ENCODE data around the gene VPS36. TPM values are rescaled to one million over a fixed set of nuclear protein-coding genes. Genes with fewer than 3 reads are reported as not detected.

The VPS36 gene
- total and polyA plus RNA-seq, 10 of the 15 experiments (the other 5 are each of a cell fraction or from before 2014, with no cell fraction given) = 10.3 to 29.0 (median 23.9) TPM

DNA sequence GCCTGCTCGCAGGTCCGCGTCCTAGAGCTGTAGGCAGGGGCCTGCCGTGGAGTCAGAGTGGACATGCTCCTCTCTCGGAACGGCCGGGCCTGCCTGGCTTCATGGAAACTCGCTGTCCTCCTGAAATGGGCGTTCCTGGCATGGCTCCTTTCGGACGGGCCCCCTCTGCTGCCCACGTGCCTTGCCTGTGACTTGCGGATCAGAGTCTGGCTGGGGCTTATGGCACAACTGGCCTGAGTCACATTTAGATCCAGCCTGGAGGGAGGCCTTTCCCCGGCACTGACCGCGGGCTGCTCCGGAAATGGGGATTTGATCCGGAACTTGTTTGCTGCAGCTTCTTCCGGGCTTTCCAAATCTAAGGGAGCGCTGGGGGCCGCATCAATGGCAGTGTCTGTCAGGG lies 72.5 kb downstream of the VPS36 start:
- H3K79me2 ChIP-seq (ENCODE audit: control insufficient read depth, insufficient read depth, low read length) = no peaks in the 10 kb centered on the region
- no peak for DNase-seq (ENCODE audit: low read depth, low spot score)
- no peak overlapping the region for H3K27ac ChIP-seq (ENCODE audit: control insufficient read depth, insufficient read depth)
- in situ Hi-C loops (cut with MboI) (no loop called here), intact Hi-C loops (cut with micrococcal nuclease; ENCODE audit: unreplicated experiment) (no loop called here)
- H3K4me2 ChIP-seq (ENCODE audit: control insufficient read depth, insufficient read depth) = no peak overlapping the region
- RAD21 ChIA-PET (ENCODE audit: unreplicated experiment) = no interaction called here
- no peak overlapping the region for H2AFZ ChIP-seq (ENCODE audit: control insufficient read depth, low read depth, low read length)
- TF ChIP-seq MTA3 (IDR thresholded peaks at IDR 0.05; ENCODE audit: borderline replicate concordance, low read length) = no peak
- no peak for TF ChIP-seq RB1 (IDR thresholded peaks at IDR 0.05; ENCODE audit: borderline replicate concordance)
- TF ChIP-seq CBX5 (IDR thresholded peaks at IDR 0.05; ENCODE audit: low read depth) = no peak
- TF ChIP-seq JUND (IDR thresholded peaks at IDR 0.05; ENCODE audit: low read depth, low read length) = no peak
- no peak for TF ChIP-seq EGR1 (IDR thresholded peaks at IDR 0.05; ENCODE audit: borderline replicate concordance in 1 of 2, low read depth in 2 of 2, low read length in 2 of 2)
- no peak for TF ChIP-seq KDM1A (IDR thresholded peaks at IDR 0.05; ENCODE audit: borderline replicate concordance)
- TF ChIP-seq NRF1 (conservative IDR thresholded peaks at IDR 0.05; ENCODE audit: low read depth, low read length) = no peak
- TF ChIP-seq BMI1 (IDR thresholded peaks at IDR 0.05; ENCODE audit: borderline replicate concordance) = no peak
- 66% methylated on average over 17 of the region's 21 CpGs for WGBS (ENCODE audit: insufficient coverage, insufficient replicate concordance, low lambda C conversion rate, missing lambda C conversion rate)
- H3K9ac ChIP-seq (ENCODE audit: control insufficient read depth, insufficient read depth, low read length) = no peak overlapping the region
- BruUV-seq (replicated peaks) = no TSS peak
- H3K4me1 ChIP-seq (ENCODE audit: control insufficient read depth, insufficient read depth, low read length) = no peaks in the 10 kb centered on the region
- ATAC-seq = no peak
- H3K4me3 ChIP-seq = no peak overlapping the region
- SMC1A ChIA-PET (ENCODE audit: uncharacterized antibody, unreplicated experiment) = no interaction called here
- H3K9me3 ChIP-seq (replicated peaks; ENCODE audit: control insufficient read depth, insufficient read depth, low read length) = no peaks in the 10 kb centered on the region
- POLR2A ChIA-PET = no interaction called here
- H3K27me3 ChIP-seq (replicated peaks in 1 of 2; ENCODE audit: control insufficient read depth in 2 of 2, insufficient read depth in 2 of 2, low read length in 1 of 2) = no peaks in the 10 kb centered on the region; a peak in 1 of 4 replicates
- FAIRE-seq = no peak
- no peaks in the 10 kb centered on the region for H4K20me1 ChIP-seq (ENCODE audit: control insufficient read depth, insufficient read depth)
- no peaks in the 10 kb centered on the region for H3K36me3 ChIP-seq (ENCODE audit: control insufficient read depth in 2 of 2, insufficient read depth in 2 of 2, low read length in 1 of 2)
- CTCF ChIA-PET = no interaction called here

- FAIRE-seq (no peak), ATAC-seq (no peak), DNase-seq (ENCODE audit: low read depth, low spot score) (no peak)
- Histone ChIP-seq H3K4me3 (no peak overlapping the region), H4K20me1 (ENCODE audit: control insufficient read depth, insufficient read depth) (no peaks in the 10 kb centered on the region), H3K9me3 (replicated peaks; ENCODE audit: control insufficient read depth, insufficient read depth, low read length) (no peaks in the 10 kb centered on the region), H2AFZ (ENCODE audit: control insufficient read depth, low read depth, low read length) (no peak overlapping the region), H3K27ac (ENCODE audit: control insufficient read depth, insufficient read depth) (no peak overlapping the region), H3K9ac (ENCODE audit: control insufficient read depth, insufficient read depth, low read length) (no peak overlapping the region), H3K4me2 (ENCODE audit: control insufficient read depth, insufficient read depth) (no peak overlapping the region), H3K79me2 (ENCODE audit: control insufficient read depth, insufficient read depth, low read length) (no peaks in the 10 kb centered on the region), H3K36me3 (ENCODE audit: control insufficient read depth in 2 of 2, insufficient read depth in 2 of 2, low read length in 1 of 2) (no peaks in the 10 kb centered on the region), H3K4me1 (ENCODE audit: control insufficient read depth, insufficient read depth, low read length) (no peaks in the 10 kb centered on the region), H3K27me3 (replicated peaks in 1 of 2; ENCODE audit: control insufficient read depth in 2 of 2, insufficient read depth in 2 of 2, low read length in 1 of 2) (no peaks in the 10 kb centered on the region; a peak in 1 of 4 replicates)
- POLR2A ChIA-PET = no interaction called here
- SMC1A ChIA-PET (ENCODE audit: uncharacterized antibody, unreplicated experiment) = no interaction called here
- WGBS (ENCODE audit: insufficient coverage, insufficient replicate concordance, low lambda C conversion rate, missing lambda C conversion rate) = 0% methylated on average over 1 of the region's 1 CpG
- in situ Hi-C loops (cut with MboI) = no loop called here
- CTCF ChIA-PET = no interaction called here
- RAD21 ChIA-PET (ENCODE audit: unreplicated experiment) = interaction anchor here (1.1 kb wide), 1 partner anchor 76 kb away, joined by 3 read pairs; the partner anchor contains the start of gene VPS36
- no TSS peak for BruUV-seq (replicated peaks)
- intact Hi-C loops (cut with micrococcal nuclease; ENCODE audit: unreplicated experiment) = no loop called here
- no peak for TF ChIP-seq PML (IDR thresholded peaks at IDR 0.05; ENCODE audit: low read length)
- TF ChIP-seq CREM (IDR thresholded peaks at IDR 0.05; ENCODE audit: low read depth) = no peak
- no peak for TF ChIP-seq EGR1 (IDR thresholded peaks at IDR 0.05; ENCODE audit: borderline replicate concordance in 1 of 2, low read depth in 2 of 2, low read length in 2 of 2)
- TF ChIP-seq ATF3 (IDR thresholded peaks at IDR 0.05; ENCODE audit: borderline replicate concordance, extremely low read depth, low read depth, low read length) = no peak
- TF ChIP-seq, protein P1, sequence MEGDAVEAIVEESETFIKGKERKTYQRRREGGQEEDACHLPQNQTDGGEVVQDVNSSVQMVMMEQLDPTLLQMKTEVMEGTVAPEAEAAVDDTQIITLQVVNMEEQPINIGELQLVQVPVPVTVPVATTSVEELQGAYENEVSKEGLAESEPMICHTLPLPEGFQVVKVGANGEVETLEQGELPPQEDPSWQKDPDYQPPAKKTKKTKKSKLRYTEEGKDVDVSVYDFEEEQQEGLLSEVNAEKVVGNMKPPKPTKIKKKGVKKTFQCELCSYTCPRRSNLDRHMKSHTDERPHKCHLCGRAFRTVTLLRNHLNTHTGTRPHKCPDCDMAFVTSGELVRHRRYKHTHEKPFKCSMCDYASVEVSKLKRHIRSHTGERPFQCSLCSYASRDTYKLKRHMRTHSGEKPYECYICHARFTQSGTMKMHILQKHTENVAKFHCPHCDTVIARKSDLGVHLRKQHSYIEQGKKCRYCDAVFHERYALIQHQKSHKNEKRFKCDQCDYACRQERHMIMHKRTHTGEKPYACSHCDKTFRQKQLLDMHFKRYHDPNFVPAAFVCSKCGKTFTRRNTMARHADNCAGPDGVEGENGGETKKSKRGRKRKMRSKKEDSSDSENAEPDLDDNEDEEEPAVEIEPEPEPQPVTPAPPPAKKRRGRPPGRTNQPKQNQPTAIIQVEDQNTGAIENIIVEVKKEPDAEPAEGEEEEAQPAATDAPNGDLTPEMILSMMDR (IDR thresholded peaks at IDR 0.05 in 2 of 3, conservative IDR thresholded peaks at IDR 0.05 in 1 of 3; ENCODE audit: control insufficient read depth in 2 of 3, extremely low read depth in 1 of 3, insufficient read depth in 1 of 3, low read depth in 3 of 3, low read length in 3 of 3) = no peak
- TF ChIP-seq GABPA (IDR thresholded peaks at IDR 0.05; ENCODE audit: low read depth) = no peak
- no peak for TF ChIP-seq RB1 (IDR thresholded peaks at IDR 0.05; ENCODE audit: borderline replicate concordance)
- TF ChIP-seq BACH1 (IDR thresholded peaks at IDR 0.05; ENCODE audit: borderline replicate concordance) = no peak
- TF ChIP-seq MAX (IDR thresholded peaks at IDR 0.05; ENCODE audit: low read depth, low read length) = no peak
- no peak for TF ChIP-seq FOS (IDR thresholded peaks at IDR 0.05; ENCODE audit: borderline replicate concordance, extremely low read depth, insufficient read length)
Measured at GRCh38 chr13:52374873-52375411, 75.5 kb downstream of the VPS36 start.

Data from GM12878 (cell line).